ENCODE results near the gene PMPCA. TPM values are rescaled to one million over a fixed set of nuclear protein-coding genes. Genes with fewer than 3 reads are reported as not detected.

Gene PMPCA
- total and polyA plus RNA-seq, 2 of the 8 experiments (the other 6 are each of a cell fraction or from before 2014, with no cell fraction given): 60.0 to 88.2 TPM

DNA sequence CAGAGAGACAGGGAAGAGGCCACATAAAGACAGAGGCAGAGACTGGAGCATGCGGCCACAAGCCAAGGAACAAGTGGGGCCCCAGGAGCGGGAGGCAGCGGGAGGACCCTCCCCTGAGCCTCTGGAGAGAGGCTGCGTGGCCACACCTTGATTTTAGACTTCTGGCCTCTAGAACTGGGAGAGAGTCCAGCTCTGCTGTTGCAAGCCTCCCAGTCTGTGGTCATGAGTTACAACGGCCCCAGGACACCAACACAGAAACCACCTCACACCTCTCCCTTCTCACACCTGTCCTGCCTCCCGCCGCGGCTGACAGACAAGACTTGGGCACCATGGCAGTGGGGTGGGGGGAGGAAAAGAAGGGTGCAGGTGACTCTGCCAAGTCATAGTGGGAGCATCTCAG, 27.0 kb downstream of the PMPCA start:
- Histone ChIP-seq H3K4me2 (ENCODE audit: insufficient read depth in 1 of 2, low read depth in 2 of 2, low read length in 2 of 2) (peak overlapping the region; percentile 33 to 93), H3K23me2 (ENCODE audit: low read depth, low read length) (peaks cover 9% of the 10 kb centered on the region; the same call in 1 of the 2 replicates), H2BK12ac (ENCODE audit: low read depth, low read length) (no peak overlapping the region), H2BK15ac (ENCODE audit: low read length) (no peak overlapping the region), H2BK5ac (ENCODE audit: low read depth, low read length) (no peak overlapping the region), H3K79me2 (ENCODE audit: control insufficient read depth in 1 of 2, insufficient read depth in 2 of 2, low read length in 2 of 2) (peaks cover 0 to 24% of the 10 kb centered on the region in 2 experiments; a peak in 1 of 4 replicates), H2BK120ac (replicated peaks; ENCODE audit: low read depth, low read length) (no peak overlapping the region), H2AFZ (ENCODE audit: low read length) (no peak overlapping the region), H2BK20ac (ENCODE audit: low read length) (no peak overlapping the region), H3K27ac (ENCODE audit: low read depth, low read length) (no peak overlapping the region), H3K56ac (replicated peaks; ENCODE audit: insufficient read length, low read depth, low read length) (no peak overlapping the region), H3K9me3 (ENCODE audit: insufficient read depth in 2 of 2, low read depth in 1 of 2, low read length in 1 of 2) (no peaks in the 10 kb centered on the region), H3K4me3 (ENCODE audit: extremely low read depth in 1 of 4, insufficient read depth in 2 of 4, low read depth in 3 of 4, low read length in 4 of 4) (peak overlapping the region in 2 of 4 experiments; percentile 78 to 89; a peak in 2 of 8 replicates), H3K4me1 (replicated peaks in 1 of 4; ENCODE audit: control insufficient read depth in 3 of 4, insufficient read depth in 4 of 4, low read length in 3 of 4) (peaks cover 0 to 7% (median 3%) of the 10 kb centered on the region in 4 experiments; a peak in 1 of 7 replicates), H4K8ac (ENCODE audit: extremely low read depth, insufficient read depth, low read length) (no peak overlapping the region), H4K20me1 (replicated peaks in 1 of 2; ENCODE audit: control insufficient read depth in 1 of 2, insufficient read depth in 2 of 2, low read length in 2 of 2) (peaks cover 17 to 31% of the 10 kb centered on the region in 2 experiments), H3K18ac (ENCODE audit: extremely low read depth, low read length) (no peak overlapping the region), H3K79me1 (ENCODE audit: low read depth, low read length) (peaks cover 13% of the 10 kb centered on the region), H3K4ac (replicated peaks; ENCODE audit: insufficient read length, low read depth, low read length) (no peak overlapping the region), H3K9ac (replicated peaks in 1 of 4; ENCODE audit: extremely low read depth in 1 of 4, low read depth in 3 of 4, low read length in 3 of 4) (no peak overlapping the region), H3K14ac (ENCODE audit: insufficient read length) (no peak overlapping the region), H3K23ac (ENCODE audit: insufficient read length) (no peak overlapping the region), H3K27me3 (replicated peaks in 1 of 4; ENCODE audit: control insufficient read depth in 3 of 4, extremely low read depth in 1 of 4, insufficient read depth in 3 of 4, low read length in 3 of 4) (peaks cover 0 to 2% (median 0%) of the 10 kb centered on the region in 4 experiments; a peak in 2 of 7 replicates), H3K36me3 (ENCODE audit: control insufficient read depth in 2 of 4, insufficient read depth in 4 of 4, low read length in 3 of 4) (peaks cover 0 to 5% (median 2%) of the 10 kb centered on the region in 4 experiments; a peak in 3 of 8 replicates), H4K91ac (replicated peaks; ENCODE audit: insufficient read length, low read length) (no peak overlapping the region), H4K5ac (ENCODE audit: insufficient read length, low read depth, low read length) (no peak overlapping the region), H2AK5ac (ENCODE audit: low read depth, low read length) (no peak overlapping the region)
- WGBS, 2 experiments (ENCODE audit: extremely low coverage in 1 of 2, insufficient coverage in 1 of 2, insufficient read length in 1 of 2, insufficient replicate concordance in 2 of 2, low coverage in 1 of 2, low lambda C conversion rate in 2 of 2, missing lambda C conversion rate in 1 of 2): 97% methylated on average over 8 of the region's 8 CpGs; no CpG with 5 or more reads in 1 of the 2 experiments
- no peak for FAIRE-seq
- no peak for DNase-seq (ENCODE audit: low read depth in 1 of 2, low spot score in 2 of 2)
- POLR2A ChIA-PET (ENCODE audit: partially characterized antibody): interaction anchor here (1.3 to 2.4 kb wide), 2 partner anchors 64 to 67 kb away, joined by 3 to 15 read pairs; partner anchors contain the start of gene CARD9
- CTCF ChIA-PET (ENCODE audit: partially characterized antibody): interaction anchor here (0.7 to 2.4 kb wide), 4 partner anchors 12 to 207 kb away, joined by 3 to 12 read pairs (median 5); no protein-coding TSS in a partner anchor
- TF ChIP-seq RFX5 (IDR thresholded peaks at IDR 0.05; ENCODE audit: borderline replicate concordance, low read depth, low read length): no peak
- no peak for TF ChIP-seq BCL11A (IDR thresholded peaks at IDR 0.05; ENCODE audit: low read depth in 2 of 2, low read length in 2 of 2)
- no peak for TF ChIP-seq JUND (IDR thresholded peaks at IDR 0.05; ENCODE audit: low read length)
- no peak for TF ChIP-seq CBX8 (IDR thresholded peaks at IDR 0.05; ENCODE audit: borderline replicate concordance, low read depth, low read length)

Data from H1 (cell line).